Testis (tissue), 3 donors: ENCODE measurements around the gene G0S2. TPM values are rescaled to one million over a fixed set of nuclear protein-coding genes. Genes with fewer than 3 reads are reported as not detected.

Source experiments
- DNase-seq: peaks from one replicate; pipeline ENCODE4 v3.0.0-alpha.2; 2019
- H3K27ac ChIP-seq, 2 donors: fragments of 200-600 bp; sonication (generic); one replicate each; pipeline ENCODE4 v1.5.1; 2019
- H3K27me3 ChIP-seq: fragments of 200-600 bp; sonication (generic); one replicate; pipeline ENCODE4 v1.5.1; 2019
- H3K36me3 ChIP-seq: fragments of 200-600 bp; sonication (generic); one replicate; pipeline ENCODE4 v1.5.1; 2017; ENCODE audit warnings: low read depth; ENCODE audit errors: missing control alignments
- H3K4me1 ChIP-seq: fragments of 200-600 bp; sonication (generic); one replicate; pipeline ENCODE4 v1.5.1; 2019
- H3K4me3 ChIP-seq, 2 donors: fragments of 200-600 bp; sonication (generic); one replicate each; pipeline ENCODE4 v1.5.1; 2017 to 2019
- H3K9me3 ChIP-seq: fragments of 200-600 bp; sonication (generic); one replicate; pipeline ENCODE4 v1.5.1; 2017
- POLR2A ChIP-seq: fragments of 450-650 bp; IDR thresholded peaks from one replicate; pipeline ENCODE4 v1.6.1; 2017; ENCODE audit warnings: antibody characterized with exemption, mild to moderate bottlenecking, moderate library complexity
- WGBS, 2 donors: methylation state at CpG; one replicate each; pipeline ENCODE4 v1.1.5; 2018; 5-methylcytosine and 5-hydroxymethylcytosine counted together
- intact Hi-C: fragments of 100-400 bp; cut with DNase I; formaldehyde crosslinking; loops from one replicate; pipeline ENCODE4 v1.15.1; 2023; ENCODE audit warnings: low total_unique reads
- polyA plus RNA-seq: library from polyadenylated mRNA; stranded (reverse); fragments of 350-450 nt; fragmentation: Illumina TruSeq; extraction: RNeasy Lipid Tissue Mini Kit (QIAGEN cat#74804); gene quantifications from one replicate; pipeline ENCODE4 v1.2.3, GENCODE V29; 2014; ENCODE audit warnings: low read depth, low replicate concordance; ENCODE audit not compliant: insufficient read depth
- total RNA-seq, 2 donors: library from RNA; depleted of rRNA; stranded (reverse); fragments of >200 nt; gene quantifications; one replicate each; pipeline ENCODE4 v1.2.3, GENCODE V29; 2016
- TF ChIP-seq, protein P1 (sequence below), 3 experiments: fragments of 450-650 bp in 2 of 3; fragments of 200-600 bp in 1 of 3; sonication (generic) in 1 of 3; IDR thresholded peaks; one replicate each; pipeline ENCODE4 v1.5.1; 2016 to 2019; ENCODE audit warnings: antibody characterized with exemption in 3 of 3, mild to moderate bottlenecking in 2 of 3, moderate library complexity in 1 of 3

Gene G0S2
- total and polyA plus RNA-seq, 3 donors from 2014 or later = 59.1 to 84.1 (median 73.5) TPM

DNA sequence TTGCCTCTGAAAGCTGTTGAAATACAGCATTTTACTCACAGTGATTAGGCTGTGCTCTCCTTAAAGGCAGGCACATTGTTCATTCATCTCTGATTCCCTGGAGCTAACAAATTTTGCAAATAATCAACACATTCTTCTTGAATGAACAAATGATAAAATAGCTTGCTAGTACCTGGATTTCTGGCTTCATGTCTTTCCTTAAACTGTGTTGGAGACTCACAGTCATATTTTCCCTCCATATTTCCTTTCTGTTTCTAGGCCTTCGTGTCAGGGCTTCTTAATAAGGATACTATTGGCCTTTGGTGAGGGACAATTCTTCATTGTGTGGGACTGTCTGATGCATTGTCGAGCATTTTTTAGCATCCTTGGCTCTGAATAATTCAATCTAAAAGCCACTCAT lies 39.1 kb downstream of the G0S2 start:
- Histone ChIP-seq H3K36me3 (no peaks in the 10 kb centered on the region), H3K4me1 (no peaks in the 10 kb centered on the region), H3K27me3 (no peaks in the 10 kb centered on the region), H3K9me3 (no peaks in the 10 kb centered on the region), H3K4me3 (no peak overlapping the region), H3K27ac (no peak overlapping the region)
- intact Hi-C loops = no loop called here
- no peak for TF ChIP-seq POLR2A
- TF ChIP-seq, protein P1, sequence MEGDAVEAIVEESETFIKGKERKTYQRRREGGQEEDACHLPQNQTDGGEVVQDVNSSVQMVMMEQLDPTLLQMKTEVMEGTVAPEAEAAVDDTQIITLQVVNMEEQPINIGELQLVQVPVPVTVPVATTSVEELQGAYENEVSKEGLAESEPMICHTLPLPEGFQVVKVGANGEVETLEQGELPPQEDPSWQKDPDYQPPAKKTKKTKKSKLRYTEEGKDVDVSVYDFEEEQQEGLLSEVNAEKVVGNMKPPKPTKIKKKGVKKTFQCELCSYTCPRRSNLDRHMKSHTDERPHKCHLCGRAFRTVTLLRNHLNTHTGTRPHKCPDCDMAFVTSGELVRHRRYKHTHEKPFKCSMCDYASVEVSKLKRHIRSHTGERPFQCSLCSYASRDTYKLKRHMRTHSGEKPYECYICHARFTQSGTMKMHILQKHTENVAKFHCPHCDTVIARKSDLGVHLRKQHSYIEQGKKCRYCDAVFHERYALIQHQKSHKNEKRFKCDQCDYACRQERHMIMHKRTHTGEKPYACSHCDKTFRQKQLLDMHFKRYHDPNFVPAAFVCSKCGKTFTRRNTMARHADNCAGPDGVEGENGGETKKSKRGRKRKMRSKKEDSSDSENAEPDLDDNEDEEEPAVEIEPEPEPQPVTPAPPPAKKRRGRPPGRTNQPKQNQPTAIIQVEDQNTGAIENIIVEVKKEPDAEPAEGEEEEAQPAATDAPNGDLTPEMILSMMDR (IDR thresholded peaks at IDR 0.05) = no peak
- no peak for DNase-seq
- 75 to 76% methylated on average over 2 of the region's 2 CpGs for whole genome bisulfite sequencing, 2 donors

DNA sequence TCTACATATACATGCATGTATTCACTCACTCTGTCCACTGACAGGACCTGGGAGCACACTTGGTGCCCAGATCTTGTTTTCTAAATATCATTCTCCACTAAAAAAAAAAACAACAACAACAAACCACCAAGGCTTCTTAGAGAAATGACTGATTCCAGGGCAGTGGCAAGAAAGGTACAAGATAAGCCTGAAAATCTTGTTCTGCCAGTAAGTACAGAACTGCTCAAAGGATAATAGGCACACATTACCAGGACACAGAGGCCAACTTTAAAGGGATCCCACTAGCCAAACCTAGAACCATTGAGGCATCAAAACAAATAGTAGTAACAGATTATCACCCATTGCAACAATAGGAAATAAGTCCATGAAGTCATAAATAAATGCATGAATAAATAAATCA lies 40.1 kb downstream of the G0S2 start:
- no peaks in the 10 kb centered on the region for H3K9me3 ChIP-seq
- H3K27me3 ChIP-seq = no peaks in the 10 kb centered on the region
- H3K36me3 ChIP-seq = no peaks in the 10 kb centered on the region
- no peak overlapping the region for H3K27ac ChIP-seq
- H3K4me3 ChIP-seq = no peak overlapping the region
- H3K4me1 ChIP-seq = peaks cover 4% of the 10 kb centered on the region
- intact Hi-C loops = no loop called here
- TF ChIP-seq, protein P1 (IDR thresholded peaks at IDR 0.05) = no peak
- TF ChIP-seq POLR2A = no peak
- no peak for DNase-seq

DNA sequence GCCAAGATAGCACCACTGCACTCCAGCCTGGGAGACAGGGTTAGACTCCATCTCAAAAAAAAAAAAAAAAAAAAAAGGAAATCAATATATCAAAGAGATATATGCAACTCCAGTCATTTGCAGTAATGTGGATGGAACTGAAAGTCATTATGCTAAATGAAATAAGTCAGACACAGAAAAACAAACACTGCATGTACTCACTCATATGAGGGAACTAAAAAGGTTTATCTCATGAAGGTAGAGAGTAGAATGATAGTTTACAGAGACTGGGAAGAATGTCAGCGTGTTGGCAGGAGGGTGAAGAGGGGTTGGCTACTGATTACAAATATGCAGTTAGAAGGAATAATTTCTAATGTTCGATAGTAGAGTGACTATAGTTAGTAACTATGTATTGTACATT lies 42.6 kb downstream of the G0S2 start:
- no peak for TF ChIP-seq POLR2A
- TF ChIP-seq, protein P1 (IDR thresholded peaks at IDR 0.05) = no peak
- H3K36me3 ChIP-seq = no peaks in the 10 kb centered on the region
- DNase-seq = no peak
- H3K4me3 ChIP-seq = no peak overlapping the region
- intact Hi-C loops = no loop called here
- H3K27ac ChIP-seq = no peak overlapping the region
- no peaks in the 10 kb centered on the region for H3K27me3 ChIP-seq
- no peaks in the 10 kb centered on the region for H3K9me3 ChIP-seq
- 73 to 75% methylated on average over 2 of the region's 2 CpGs for WGBS, 2 donors
- peaks cover 19% of the 10 kb centered on the region for H3K4me1 ChIP-seq

GRCh38 chr1:209720326-209720725 lies 45.1 kb downstream of the G0S2 start:
- peak overlapping the region; percentile 79 to 85 for H3K27ac ChIP-seq
- WGBS, 2 donors = 49 to 75% methylated on average over 4 of the region's 4 CpGs

GRCh38 chr1:209720826-209721225 lies 45.6 kb downstream of the G0S2 start:
- no peaks in the 10 kb centered on the region for H3K27me3 ChIP-seq
- DNase-seq = no peak
- TF ChIP-seq POLR2A = no peak
- TF ChIP-seq, protein P1 (IDR thresholded peaks at IDR 0.05) = no peak
- 22 to 63% methylated on average over 1 to 2 of the region's 2 CpGs for WGBS, 2 donors
- no peaks in the 10 kb centered on the region for H3K9me3 ChIP-seq
- peak overlapping the region; percentile 79 to 85 for H3K27ac ChIP-seq
- no peak overlapping the region for H3K4me3 ChIP-seq
- peaks cover 19% of the 10 kb centered on the region for H3K4me1 ChIP-seq
- no peaks in the 10 kb centered on the region for H3K36me3 ChIP-seq
- intact Hi-C loops = no loop called here

More at GRCh38 chr1:209720326-209720725, 45.1 kb downstream of the G0S2 start:
- no peaks in the 10 kb centered on the region for H3K27me3 ChIP-seq
- no peaks in the 10 kb centered on the region for H3K36me3 ChIP-seq
- H3K4me1 ChIP-seq = peaks cover 19% of the 10 kb centered on the region
- TF ChIP-seq POLR2A = no peak
- TF ChIP-seq, protein P1 (IDR thresholded peaks at IDR 0.05) = no peak
- no peaks in the 10 kb centered on the region for H3K9me3 ChIP-seq
- no peak overlapping the region for H3K4me3 ChIP-seq
- peak; percentile 70 for DNase-seq
- intact Hi-C loops = no loop called here
